Peyer's patch (tissue), 4 donors: ENCODE measurements around the gene SLC6A15.

Experiments used
- CTCF ChIP-seq, 6 experiments: fragments of 450-650 bp in 4 of 6; fragments of 200-600 bp in 2 of 6; sonication (generic) in 1 of 6; IDR thresholded peaks; one replicate each; pipeline ENCODE4 v1.5.1; 2017 to 2019; ENCODE audit warnings: antibody characterized with exemption in 6 of 6, mild to moderate bottlenecking in 3 of 6, moderate library complexity in 1 of 6
- POLR2A ChIP-seq, 2 donors: fragments of 450-650 bp; IDR thresholded peaks; one replicate each; pipeline ENCODE4 v1.5.1; 2017; ENCODE audit warnings: antibody characterized with exemption in 2 of 2, mild to moderate bottlenecking in 2 of 2, moderate library complexity in 2 of 2

GRCh38 chr12:84810611-84811010 lies 102.0 kb downstream of the SLC6A15 start:
- TF ChIP-seq CTCF (IDR thresholded peaks at IDR 0.05), result no peak
- no peak for TF ChIP-seq POLR2A (IDR thresholded peaks at IDR 0.05)
